ENCODE results near the gene NAPG.
"Not testable (repeated sequence)": the region's sequence is repeated elsewhere in the genome, so short reads cannot be mapped to it uniquely, and the experiment has no call there.

Gene NAPG

DNA sequence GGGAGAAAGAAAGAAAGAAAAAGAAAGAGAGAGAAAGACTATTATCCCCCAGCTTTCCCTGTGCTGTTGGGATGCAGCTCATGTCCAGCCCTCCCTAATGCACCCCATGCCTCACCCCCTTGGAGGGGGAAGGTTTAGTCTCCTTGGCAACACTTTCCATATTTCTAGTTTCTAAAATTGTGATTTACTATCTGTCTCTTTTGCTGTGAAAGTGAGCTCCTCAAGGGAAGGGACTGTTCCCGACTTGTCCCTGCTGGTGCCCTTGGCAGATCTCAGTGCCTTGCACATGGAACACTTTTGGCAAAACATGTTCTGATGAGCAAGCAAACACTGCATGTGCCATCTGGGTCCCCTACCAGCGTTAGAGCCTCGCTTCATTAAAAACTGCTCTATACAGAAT is 11.7 kb upstream of the NAPG start:
- DNase-seq (ENCODE audit: low spot score), result no peak

DNA sequence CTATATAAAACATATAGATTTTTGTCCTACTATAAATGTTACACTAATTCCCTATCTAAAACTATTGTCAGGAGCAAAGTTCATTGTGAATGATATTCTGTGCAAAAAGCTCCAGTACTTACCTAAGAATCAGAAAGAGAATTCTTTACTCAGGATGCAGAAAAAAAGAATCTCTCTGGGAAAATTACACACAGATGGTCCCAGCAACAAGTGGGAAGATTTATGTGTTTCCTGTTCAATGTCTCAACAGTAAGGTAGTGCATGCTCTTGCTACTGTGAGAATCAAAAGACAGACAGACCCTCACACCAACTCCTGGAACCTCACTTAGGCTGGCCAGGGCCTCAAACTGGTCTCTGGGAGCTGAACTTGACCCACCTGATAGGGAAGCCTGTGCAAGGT is 11.2 kb upstream of the NAPG start:
- no peak for DNase-seq (ENCODE audit: low spot score)

DNA sequence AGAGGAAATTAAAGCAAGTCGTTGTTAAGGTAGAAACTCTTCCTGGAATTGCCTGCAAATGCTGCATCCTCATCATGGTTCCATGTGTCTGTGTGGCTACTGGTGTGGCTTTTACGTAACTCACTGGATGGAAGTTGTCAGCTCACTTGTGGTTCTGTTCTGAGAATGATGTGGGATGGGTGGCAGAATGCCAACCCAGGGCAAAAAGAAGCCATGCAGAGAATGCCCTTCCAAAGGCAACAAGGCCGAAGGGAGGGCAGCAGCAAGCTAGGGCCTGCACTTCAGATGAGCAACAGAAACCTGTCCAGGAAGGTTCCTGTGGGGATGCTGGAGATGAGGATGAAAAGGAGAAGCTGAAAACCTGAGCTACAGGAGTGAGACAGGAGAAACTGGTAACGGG is 10.4 kb upstream of the NAPG start:
- no peak for DNase-seq (ENCODE audit: low spot score)

DNA sequence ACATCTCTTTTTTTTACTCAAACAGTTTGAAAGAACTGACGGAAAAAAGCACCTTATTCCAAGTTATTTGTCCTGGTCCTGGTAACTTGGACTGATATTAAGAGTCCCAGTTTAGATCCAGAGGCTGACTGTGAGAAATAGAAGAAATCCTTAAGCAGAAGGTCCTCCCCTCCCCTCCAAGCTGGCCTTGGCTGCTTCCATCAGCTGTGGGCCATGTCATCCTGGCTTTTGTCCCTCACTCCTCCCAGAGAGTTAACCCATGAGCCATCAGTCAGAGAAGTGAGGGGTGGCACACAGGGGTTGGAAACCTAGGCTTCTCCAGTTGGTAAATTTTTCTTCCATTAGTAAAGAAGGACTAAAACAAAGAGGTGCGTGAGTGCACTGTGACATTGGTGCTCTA is 9.7 kb upstream of the NAPG start:
- no peak for DNase-seq (ENCODE audit: low spot score)

DNA sequence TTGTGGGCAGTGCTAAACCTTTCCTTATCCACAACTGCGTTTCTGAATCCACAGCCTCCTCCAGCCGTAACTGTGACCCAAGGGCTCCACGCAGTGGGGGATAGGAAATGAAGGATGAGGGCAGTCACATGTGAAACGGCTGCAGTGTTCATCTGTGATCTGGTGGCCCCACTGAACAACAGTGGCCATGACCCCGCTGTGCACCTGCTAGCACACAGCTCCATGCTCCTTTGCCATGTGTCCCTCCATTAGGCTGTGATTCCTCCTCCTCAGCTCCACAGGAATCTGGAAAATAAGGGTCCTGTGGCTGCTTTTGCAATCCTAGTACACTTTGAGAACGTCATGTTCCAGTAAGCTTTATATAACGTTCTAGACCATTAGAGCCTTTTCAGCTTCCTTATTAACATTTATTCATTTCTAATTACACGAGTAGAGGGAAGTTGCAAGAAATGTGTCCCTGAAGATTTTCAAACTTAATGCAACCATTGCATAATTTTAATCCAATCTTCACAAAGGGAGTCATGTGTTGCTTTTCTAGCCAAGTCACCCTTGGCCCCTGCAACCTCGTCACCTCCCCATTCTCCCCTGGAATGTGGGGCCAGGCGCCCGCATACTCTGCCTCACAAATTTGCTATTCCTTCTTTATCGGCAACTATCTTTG is 7.1 kb upstream of the NAPG start:
- DNase-seq (ENCODE audit: low spot score), result no peak

DNA sequence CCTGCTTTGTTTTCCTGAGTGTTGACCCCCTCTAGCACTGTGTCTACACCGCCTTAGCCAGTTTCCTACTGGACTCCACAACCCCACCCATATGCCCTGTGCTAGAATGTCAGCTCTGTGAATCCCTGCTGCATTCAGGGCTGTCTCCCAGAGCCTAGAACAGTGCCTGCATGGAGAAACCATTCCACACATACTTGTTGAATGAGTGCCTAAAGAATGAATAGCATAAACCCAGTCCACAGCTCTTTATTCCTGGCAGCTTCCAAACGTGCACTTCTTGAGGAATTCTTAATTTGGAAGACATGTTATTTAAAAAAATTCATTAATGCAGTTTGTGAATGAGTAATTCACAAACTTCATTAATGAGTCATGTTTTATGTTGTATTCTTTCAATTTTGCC is 6.5 kb upstream of the NAPG start:
- DNase-seq (ENCODE audit: low spot score), result no peak

DNA sequence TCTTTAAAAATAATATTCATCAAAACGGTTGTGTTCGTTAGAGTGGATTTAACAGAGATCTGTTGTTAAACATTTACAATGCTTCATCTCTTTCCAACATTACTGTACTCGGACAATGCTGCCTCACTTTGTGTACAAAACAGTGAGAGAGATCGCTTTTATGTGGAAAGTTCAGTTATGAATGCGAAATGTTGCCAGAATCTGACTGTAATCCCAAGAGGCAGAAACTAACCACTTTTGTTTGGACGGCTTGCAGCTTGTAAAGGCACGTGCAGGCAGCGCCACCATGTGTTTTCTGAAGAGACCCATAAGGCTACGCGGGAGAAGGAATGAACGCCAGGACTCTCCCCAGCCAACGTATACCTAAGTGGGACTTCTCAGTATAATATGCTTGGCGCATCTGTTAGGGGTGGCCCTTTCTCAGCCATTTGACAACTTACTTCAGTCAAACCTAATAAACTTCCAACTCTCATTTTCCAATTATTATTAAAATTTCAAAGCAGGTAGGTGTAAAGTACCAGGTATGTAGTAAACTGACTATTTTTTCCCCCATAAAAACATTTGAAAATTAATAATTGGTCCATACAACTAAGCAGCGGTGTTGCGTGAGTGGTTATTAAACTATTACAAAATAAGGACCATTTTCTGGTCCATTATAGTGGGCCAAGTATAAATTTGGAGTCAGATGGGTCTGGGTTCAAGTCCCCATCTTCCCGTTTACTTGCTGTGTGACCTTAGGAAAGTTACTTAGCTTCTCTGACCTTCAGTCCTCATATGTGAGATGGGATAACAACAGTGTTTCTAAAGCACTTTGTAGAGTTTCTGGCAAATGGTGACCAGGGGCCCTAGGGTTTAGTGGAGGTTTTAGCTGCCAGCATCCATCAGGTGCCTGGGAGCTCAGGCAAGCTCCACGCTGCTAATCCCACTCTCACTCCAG is 5.6 kb upstream of the NAPG start:
- DNase-seq (ENCODE audit: low spot score), result peak; percentile 51

DNA sequence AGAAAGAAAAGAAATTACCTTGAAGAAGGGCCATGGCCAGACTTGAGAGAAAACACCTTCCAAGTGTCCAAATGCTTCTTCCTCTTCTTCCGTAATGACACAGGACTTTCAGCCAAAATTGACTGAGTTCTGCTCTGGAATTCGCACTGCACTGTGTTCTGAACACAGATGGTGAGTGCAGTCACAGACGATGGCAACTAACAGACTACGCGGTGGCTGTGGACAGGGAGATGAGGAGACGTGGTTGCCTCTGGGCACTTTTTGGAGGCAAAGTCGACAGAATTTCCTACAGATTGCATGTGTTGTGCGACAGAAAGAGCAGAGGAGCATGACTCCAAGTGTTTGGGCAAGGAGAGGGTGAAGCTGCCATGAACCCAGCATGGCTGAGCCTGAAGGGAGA is 4.3 kb upstream of the NAPG start:
- DNase-seq (ENCODE audit: low spot score), result no peak

DNA sequence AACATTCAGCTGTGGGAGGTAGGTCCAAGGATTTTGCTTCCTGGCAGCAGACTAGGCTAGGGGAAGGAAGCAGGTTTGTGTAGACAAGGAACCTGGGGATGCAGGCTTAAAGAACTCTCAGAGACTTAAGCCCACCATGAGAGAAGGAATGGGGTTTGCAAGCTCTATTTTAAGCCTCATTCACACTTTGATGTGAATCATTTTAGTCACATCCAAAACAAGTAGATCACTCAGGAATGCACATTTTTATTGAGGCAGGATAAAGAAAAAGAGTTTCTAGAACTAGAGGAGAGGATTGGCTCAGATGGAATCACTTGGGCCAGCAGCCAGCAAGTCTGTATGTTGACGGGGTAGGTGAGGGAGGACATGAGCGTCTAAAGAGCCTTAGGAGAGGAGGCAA is 3.3 kb upstream of the NAPG start:
- no peak for DNase-seq (ENCODE audit: low spot score)

DNA sequence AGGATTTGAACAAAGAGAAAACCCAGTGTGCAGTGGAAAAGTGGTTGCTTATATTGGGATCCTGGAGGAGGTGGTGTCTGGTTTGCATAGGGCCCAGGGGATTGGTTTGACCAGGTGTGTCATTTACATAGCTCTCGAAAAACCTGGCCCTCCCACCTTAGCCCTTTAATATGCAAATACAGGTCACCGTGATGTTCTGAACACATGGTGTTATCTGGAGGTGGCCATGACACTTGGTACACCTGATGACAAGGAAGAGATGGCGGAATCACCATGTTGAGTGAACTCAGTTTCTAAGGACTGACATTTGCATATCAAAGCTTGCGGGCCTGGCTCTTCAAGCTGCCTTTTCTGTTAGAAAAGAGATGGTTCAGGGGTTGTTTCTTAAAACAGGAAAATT is 2.3 kb upstream of the NAPG start:
- no peak for DNase-seq (ENCODE audit: low spot score)

DNA sequence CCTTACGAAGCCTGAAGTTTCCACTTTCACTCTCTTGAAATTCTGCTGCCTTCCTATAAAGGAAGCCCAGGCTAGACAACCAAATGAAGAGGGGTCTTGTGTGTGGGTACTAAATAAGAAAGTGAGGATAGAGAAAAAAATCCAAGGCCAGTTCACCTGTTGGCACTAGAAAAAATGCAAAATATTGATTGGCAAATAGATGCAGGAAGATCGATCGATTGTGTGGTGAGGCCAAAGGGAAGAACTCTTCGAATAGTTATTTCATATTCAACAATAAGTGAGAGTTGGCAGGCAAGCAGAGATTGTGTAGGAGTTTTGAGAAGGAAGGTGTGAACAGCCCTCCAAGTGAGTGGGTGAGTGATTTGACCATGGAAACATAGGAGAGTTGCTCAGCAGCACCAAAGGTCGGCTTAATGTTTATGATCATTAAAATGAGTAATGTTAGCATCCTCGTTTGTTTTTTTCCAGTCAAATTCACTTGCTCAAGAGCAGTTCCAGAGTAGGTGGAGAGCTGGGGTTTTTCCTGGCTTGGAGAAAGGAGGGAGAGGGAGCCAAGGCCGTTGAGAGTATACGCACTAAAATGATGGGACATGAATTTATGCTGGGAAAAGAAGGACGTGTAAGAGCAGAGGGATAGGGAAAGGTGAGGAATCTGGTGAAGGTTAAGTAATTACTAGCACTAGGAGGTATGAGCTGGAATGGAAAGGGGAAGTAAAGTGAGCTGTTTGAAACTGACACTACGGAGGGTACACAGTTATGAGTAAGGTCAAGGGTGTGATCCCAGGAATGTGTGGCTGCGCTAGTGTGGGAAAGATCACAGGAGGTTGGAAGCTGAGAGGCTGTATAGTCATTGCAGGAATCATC is 1.1 kb upstream of the NAPG start:
- no peak for DNase-seq (ENCODE audit: low spot score)

DNA sequence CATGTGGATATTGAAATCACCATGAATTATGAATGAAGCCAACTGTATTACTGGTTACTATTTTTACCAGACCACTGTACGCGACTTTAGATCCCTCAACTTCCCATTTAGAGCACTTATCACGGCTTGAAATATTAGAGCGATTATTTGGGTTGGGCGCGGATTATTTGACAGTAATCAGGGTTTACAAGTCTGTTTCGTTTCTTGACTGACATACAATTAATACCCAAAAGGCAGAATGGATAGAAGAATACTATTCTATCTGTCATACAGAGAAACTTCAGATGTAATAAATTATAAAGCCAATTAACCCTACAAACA is 496 bp upstream of the NAPG start:
- no peak for DNase-seq (ENCODE audit: low spot score)

DNA sequence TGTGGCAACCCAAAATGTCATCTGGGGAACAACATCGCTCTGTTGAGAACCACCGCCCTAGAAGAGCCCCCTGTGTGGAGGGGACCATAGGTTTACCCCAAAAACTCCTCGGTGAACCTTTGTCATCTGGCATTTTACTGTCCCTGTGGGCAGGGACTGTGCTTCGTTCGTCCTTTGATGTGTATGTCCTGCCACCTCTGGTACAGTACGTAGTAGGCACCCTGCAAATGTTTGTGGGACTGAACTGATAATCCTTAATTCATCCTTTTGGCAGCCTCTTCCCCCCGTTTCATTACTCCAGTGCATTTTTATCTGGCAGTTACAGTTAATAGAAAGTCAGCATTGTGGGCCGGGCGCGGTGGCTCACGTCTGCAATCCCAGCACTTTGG is 728 bp downstream of the NAPG start:
- DNase-seq (ENCODE audit: low spot score), result no peak

DNA sequence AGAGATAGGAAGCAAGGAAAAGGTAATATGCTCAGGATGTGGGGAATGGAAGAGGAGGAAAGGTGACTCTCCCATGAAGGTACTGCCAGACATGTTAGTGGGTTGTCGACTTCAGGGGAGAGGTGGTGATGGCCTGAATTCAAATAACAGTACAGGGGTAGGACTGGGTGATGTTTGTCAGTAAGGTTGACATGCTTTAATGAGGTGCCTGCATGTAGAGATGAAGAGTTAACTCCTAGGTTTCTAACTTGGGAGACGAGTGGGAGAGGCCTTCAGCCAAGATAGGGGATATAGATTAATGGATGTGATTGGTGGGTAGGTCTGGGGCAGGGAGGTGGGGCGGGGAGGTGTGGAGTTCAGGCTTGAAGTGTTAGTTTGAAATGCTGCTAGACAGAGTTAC is 2.6 kb downstream of the NAPG start:
- DNase-seq (ENCODE audit: low spot score), result no peak

DNA sequence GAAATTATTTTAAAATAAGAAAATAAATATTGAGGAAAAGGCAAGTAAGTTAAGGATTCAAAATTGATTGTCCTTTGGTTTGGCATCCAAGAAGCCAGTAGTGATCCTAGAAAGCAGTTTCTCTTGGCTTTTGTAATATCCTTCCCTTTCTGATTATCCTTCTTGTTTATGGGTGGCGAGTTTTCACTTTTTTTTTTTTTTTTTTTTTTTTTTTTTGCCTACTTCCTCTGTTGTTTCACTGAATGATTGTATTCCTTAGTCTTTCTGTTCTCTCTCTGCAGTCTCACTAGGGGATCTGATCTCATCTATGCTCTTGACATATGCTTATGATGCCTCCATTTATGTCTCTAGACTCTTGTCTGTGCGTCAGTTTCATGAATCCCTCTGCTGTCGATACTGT is 4.2 kb downstream of the NAPG start:
- no peak for DNase-seq (ENCODE audit: low spot score)

DNA sequence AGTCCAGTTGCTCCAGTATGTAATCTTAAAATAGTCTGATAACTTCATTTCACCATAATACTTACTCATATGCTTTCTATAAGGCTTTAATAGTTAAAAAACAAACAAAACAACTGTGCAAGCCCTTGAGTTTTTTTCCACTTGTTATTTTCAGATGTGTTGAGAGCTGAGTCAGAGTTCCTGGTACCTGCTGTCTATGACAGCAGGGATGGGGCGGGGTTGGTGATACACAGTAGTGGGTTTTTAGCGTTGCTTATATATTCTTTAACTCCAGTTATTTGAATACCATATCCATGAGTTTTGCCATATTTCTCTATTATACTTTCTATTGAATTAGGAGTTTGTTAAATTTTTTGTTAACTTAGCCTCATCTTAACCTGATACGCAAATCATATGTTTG is 5.0 kb downstream of the NAPG start:
- DNase-seq (ENCODE audit: low spot score), result peak; percentile 49

DNA sequence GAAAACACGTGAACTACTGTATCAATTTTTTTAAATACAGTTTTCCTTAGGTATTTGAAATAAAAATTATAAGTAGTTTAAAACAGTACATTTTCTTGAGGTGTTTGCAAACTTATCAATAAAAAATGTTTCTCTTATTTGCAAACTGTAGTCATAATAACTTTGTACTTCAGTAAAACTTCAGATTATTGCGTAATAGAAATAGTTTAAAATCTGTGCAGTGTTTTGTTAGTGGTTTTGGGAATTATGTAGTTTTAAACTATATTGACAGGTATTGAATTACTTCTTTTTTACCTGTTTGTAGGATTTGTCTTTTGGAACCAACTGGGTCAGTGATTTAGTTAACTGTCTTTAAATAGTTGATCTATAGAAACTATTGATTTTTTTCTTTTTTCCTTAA is 7.3 kb downstream of the NAPG start:
- no peak for DNase-seq (ENCODE audit: low spot score)

DNA sequence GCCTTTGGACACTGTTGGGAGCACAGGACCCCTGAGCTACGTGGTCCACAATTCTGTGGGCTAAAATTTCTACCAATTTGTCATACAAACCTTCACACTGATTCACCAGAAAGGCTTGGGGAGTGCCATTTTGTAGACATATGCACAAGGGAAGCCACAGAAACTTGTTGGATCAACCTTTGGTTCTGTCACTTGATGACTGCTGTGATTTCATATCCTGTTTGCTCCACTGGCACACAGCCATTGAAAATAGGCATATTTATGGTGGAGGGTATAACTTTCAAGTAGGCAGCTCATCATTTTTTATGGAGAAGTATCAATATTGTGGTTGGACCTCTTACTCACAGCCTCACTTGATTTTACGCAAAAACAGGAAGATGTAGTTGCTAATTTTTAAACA is 10.5 kb downstream of the NAPG start:
- no peak for DNase-seq (ENCODE audit: low spot score)

DNA sequence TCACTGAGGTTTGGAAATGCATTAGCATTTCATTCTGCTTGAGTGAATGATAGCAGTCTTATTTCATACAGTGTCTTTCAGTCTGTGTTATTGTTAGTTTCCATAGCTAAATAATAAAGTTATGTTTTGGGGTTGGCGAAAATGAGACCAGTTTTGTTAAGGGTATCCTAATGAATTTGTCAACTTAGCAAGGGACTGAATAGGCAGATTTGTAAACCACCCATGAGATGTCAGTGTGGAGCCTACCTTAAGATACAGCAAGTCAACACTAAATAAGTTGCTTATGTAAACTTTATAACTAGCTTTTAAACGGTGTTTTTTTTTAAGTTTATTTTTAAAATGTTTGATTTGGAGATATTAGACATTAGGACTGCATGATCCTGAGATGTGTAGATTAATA is 11.9 kb downstream of the NAPG start:
- DNase-seq (ENCODE audit: low spot score), result no peak

DNA sequence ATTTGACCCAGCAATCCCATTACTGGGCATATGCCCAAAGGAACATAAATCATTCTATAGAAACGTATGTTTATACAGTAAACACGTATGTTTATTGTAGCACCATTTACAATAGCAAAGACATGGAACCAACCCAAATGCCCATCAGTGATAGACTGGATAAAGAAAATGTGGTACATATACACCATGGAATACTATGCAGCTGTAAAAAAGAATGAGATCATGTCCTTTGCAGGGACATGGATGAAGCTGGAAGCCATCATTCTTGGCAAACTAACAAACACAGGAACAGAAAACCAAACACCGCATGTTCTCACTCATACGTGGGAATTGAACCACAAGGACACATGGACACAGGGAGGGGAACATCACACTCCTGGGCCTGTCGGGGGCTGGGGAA is 13.3 kb downstream of the NAPG start:
- DNase-seq (ENCODE audit: low spot score), result not testable (repeated sequence)

DNA sequence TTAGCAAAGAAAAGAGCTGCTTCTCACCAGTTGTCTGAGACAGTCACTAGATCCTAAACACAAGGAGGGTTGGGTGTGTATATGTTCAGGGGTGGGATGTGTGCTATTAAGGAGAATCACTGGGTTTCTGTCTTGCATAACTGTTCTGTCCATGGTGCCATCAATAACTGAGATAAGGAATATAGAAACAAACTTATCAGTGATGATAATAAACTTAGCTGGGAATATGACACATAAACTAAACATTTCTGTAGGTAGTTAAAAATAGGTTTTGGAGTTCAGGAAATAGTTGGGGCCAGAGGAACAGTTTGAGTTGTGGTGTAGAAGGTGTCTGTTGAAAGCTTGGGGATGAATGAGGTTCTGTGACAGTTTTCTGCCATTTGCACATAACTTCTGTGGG is 17.4 kb downstream of the NAPG start:
- no peak for DNase-seq (ENCODE audit: low spot score)

DNA sequence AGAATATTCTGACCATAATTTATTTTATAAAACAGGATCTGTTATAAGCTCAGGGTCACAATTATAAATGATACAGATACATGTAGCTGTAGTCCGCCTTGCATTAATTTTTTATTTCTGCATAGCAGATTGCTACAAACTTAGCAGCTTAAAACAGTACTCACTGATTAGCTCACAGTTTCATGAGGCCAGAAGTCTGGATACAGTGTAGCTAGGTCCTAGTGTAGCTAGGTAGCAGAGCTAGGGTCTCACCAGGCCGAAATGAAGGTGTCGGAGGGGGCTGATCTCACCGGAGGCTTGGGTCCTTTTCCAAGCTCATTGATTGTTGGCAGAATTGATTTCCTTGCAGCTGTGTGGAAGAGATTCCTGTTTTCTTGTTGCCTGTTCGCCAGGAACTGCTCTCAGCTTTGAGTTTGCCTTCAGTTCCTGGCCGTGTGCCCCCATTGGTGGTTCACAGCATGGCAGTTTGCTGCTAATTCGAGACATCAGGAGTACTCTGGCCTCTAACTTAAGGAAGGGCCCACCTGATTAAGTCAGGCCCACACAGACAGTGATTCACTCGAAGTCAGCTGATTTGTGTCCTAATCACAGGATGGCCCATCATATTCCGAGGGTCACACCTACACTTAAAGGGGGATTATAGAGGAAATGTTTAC is 18.4 kb downstream of the NAPG start:
- no peak for DNase-seq (ENCODE audit: low spot score)

Measured in CD4-positive, alpha-beta T cell treated with Interleukin-15 for 4 hours (primary cell).